SKM-1 treated with dmso at 0.1 percent for 144 hours (cell line): Measurements from ENCODE around the gene GNAI3.
A peak's percentile ranks its signal among the peaks of the same experiment; 100 is the strongest.

ENCODE experiments used
- DNase-seq: peaks from one replicate; lab custom pipeline; 2025; ENCODE audit not compliant: unreplicated experiment; lab: John Stamatoyannopoulos, UW

Gene GNAI3

DNA sequence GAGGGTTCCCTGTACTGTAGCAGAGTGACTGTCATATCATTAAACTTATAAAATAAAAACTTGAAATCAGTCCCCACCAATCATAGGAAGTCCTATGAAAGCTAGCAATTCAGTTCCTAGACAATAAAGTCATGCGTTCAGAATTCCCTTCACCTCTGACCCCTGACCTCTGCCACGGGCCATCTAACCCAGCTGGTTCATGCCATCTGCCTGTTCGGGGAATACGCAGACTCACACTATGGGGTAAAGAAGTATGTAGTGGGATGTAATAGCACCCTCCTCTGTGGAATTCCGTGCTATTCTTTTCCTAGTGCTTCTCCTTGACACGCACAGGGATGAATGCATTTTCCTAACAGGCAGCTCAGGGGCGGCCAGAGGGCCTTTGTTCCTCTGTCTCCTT, 109.6 kb downstream of the GNAI3 start:
- no peak for DNase-seq

DNA sequence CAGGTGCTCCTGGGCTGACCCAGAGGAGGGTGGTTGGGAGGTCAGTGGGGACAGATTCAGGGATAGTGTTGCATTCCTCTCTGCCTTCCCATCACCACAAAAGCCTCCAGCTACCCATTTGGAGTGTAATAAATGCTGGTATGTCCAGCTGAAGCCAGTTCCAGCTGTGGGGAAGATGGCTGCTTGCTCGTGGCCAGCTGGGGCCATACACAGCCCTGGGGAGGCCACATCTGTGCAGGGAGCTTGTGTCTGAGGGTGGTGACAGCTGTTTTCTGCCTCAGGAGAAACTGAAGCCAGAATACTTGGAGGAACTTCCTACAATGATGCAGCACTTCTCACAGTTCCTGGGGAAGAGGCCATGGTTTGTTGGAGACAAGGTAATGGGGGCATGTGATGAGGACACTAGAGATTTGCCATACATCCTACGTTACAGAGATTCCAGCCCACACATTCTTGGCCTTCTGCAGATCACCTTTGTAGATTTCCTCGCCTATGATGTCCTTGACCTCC, 110.2 kb downstream of the GNAI3 start:
- DNase-seq = no peak

DNA sequence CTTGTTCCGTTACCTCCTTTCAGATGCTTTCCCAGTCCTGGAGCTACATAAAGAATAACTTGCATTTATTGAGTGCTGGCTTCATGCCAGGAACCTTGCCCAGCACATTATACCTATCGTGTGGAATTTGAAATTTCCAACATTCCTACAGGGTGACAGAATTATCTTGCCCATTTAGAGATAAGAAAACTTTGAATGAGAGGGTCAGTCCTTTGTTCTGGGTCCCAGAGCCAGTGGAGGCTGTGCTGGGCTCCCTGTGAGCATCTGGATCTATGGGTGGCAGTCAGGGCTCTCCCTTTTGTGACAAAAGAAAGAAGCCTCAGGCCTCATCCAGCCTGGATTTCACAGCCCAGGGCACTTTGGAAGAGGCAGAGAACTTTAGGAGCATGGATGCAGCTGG, 110.7 kb downstream of the GNAI3 start:
- no peak for DNase-seq

DNA sequence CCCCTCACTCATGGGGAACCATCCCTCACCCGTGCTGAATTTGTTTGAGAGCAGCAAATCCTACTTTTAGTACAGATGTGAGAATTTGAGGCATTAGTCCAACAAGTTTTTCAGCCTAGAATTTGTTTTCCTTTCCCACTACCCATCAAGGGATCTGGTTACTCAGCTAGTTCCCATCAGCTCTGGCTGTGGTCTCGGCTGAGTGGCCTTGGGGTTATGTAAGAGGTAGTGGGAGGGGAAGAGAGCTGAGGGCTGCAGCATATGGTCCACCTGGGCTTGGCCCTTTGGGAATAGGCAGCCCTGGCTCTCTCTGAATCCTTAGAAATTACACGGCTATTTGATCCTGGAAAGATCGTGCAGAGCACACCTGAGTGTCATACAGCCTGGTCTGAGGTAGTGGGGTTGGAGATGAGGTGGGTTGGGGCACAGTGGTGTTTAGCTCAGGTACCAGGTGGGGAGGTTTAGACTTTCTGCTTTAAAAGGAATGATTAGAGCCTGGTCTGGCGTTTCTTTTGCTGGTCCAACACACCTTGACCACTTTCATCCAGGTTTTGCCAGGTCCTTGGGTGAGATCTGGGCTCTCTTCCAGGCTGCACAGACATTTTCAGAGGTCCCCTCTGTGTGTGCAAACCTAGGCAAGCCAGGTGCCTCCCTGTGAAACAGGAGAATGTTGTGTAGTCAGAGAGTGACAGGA, 111.7 kb downstream of the GNAI3 start:
- DNase-seq = peak; percentile 63

DNA sequence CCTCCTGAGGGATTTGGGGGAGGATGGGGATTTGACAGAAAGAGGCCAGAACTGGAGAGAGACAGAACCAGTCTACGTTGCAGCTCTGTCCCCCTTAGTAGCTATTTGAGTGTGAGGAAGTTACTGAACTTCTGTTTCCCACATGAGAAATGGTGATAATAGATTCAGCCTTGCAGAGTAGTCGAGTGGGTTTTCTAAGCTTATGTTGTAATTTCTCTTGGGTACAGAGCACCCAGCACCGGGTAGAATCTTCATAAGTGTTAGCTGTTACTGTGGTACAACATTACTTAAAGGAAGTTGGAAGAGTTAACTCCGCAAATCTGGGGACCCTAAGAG, 112.2 kb downstream of the GNAI3 start:
- DNase-seq = peak; percentile 34

DNA sequence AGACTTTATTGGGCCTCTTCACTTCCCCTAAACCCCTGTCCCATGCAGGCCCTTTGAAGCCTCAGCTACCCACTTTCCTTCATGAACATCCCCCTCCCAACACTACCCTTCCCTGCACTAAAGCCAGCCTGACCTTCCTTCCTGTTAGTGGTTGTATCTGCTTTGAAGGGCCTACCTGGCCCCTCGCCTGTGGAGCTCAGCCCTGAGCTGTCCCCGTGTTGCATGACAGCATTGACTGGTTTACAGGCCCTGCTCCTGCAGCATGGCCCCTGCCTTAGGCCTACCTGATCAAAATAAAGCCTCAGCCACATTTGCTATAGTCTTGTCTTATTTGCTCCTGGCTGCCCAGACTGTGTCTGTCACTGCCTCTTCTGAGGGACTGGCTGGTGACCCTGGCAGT, 113.0 kb downstream of the GNAI3 start:
- DNase-seq = no peak

DNA sequence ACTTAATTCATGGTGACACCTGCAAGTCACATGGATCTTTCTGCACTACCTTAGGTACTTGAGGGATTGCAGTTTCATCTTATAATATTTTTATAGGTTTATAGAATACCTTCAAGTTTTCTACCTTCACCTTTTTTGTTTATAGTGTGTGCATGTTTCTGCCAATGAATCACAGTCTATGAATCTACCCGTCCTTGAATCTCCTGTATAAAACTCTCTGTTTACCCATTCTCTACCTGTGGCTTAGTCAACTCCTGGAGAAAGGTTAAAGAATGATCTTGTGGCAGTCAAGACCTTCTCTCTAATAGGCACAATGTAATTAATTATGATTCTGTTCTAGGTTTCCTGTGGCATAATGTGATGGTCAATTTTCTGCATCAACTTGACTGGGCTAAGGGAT, 116.3 kb downstream of the GNAI3 start:
- no peak for DNase-seq

DNA sequence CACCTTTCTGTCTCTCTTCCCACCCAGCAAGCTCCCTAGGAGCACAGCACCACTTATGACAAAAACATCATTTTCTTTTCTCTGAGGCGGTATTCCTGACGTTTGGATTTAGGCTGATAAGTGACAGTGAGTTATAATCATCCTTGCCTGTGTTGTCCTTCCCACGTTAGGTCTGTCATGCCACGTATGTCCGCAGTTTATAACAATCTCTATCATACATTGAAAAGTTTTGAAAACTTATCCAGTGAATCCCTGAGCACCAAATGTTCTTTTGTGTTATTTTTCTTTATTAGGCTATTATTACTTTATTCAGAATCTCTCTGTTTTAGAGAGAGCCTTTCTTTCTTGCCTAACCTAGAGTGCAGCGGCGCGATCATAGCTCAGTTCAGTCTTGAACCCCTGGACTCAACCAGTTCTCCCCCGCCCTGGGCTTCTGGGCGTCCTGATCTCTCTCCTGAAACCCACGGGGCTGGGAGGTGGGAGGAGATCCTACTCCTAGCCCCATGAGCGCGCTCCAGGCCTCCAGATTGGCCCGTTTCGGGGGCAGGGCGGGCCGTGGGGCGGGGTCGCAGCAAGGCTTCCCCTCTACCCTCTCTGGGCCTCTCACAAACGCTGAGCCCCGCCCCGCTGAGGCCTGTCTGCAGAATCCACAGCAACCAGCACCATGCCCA, 119.2 kb downstream of the GNAI3 start, which contains the start of gene GSTM2:
Gene GSTM2, plus strand, starts transcription at position 606 of the 671 bp plus-strand sequence. Its CDS starts 59 bp downstream, at position 665.
- DNase-seq = no peak
